Measurements from ENCODE around the gene SEC61B. TPM values are rescaled to one million over a fixed set of nuclear protein-coding genes. Genes with fewer than 3 reads are reported as not detected.

The SEC61B gene
- total RNA-seq, 3 donors from 2014 or later = 81.5 to 122 (median 81.7) TPM

GRCh38 chr9:99182356-99182755, 39.7 kb upstream of the SEC61B start:
- Histone ChIP-seq H3K4me1 (ENCODE audit: low read depth) (no peaks in the 10 kb centered on the region), H3K4me3 (no peak overlapping the region), H3K36me3 (ENCODE audit: low read depth) (no peaks in the 10 kb centered on the region), H3K9me3 (no peaks in the 10 kb centered on the region)
- TF ChIP-seq CTCF (IDR thresholded peaks at IDR 0.05) = no peak
- DNase-seq (no peak), ATAC-seq (no peak)
- intact Hi-C loops (cut with DNase I, micrococcal nuclease) = no loop called here

GRCh38 chr9:99183616-99184015, 38.5 kb upstream of the SEC61B start:
- H3K36me3 ChIP-seq (ENCODE audit: low read depth) = no peaks in the 10 kb centered on the region
- no peaks in the 10 kb centered on the region for H3K9me3 ChIP-seq
- H3K4me3 ChIP-seq = no peak overlapping the region
- DNase-seq = no peak
- no peaks in the 10 kb centered on the region for H3K4me1 ChIP-seq (ENCODE audit: low read depth)
- TF ChIP-seq CTCF (IDR thresholded peaks at IDR 0.05) = no peak
- intact Hi-C loops (cut with DNase I, micrococcal nuclease) = no loop called here
- ATAC-seq = no peak

- intact Hi-C loops (cut with DNase I, micrococcal nuclease) = no loop called here
- TF ChIP-seq CTCF (IDR thresholded peaks at IDR 0.05) = no peak
- H3K4me1 ChIP-seq (ENCODE audit: low read depth) = no peaks in the 10 kb centered on the region
- no peaks in the 10 kb centered on the region for H3K36me3 ChIP-seq (ENCODE audit: low read depth)
- peak in 2 of 3 donors; percentile 7 to 27 for DNase-seq
- no peaks in the 10 kb centered on the region for H3K9me3 ChIP-seq
- ATAC-seq = no peak
- H3K4me3 ChIP-seq = no peak overlapping the region
Observed at GRCh38 chr9:99184110-99184474, 38.0 kb upstream of the SEC61B start.

- no peaks in the 10 kb centered on the region for H3K9me3 ChIP-seq
- intact Hi-C loops (cut with DNase I, micrococcal nuclease) = no loop called here
- peak; percentile 85 for TF ChIP-seq CTCF (IDR thresholded peaks at IDR 0.05)
- H3K4me3 ChIP-seq = no peak overlapping the region
- peak; percentile 76 to 90 (median 83) for DNase-seq
- H3K4me1 ChIP-seq (ENCODE audit: low read depth) = no peaks in the 10 kb centered on the region
- ATAC-seq = peak; percentile 96
- no peaks in the 10 kb centered on the region for H3K36me3 ChIP-seq (ENCODE audit: low read depth)
Observed at GRCh38 chr9:99184475-99185347, 37.4 kb upstream of the SEC61B start.

- Histone ChIP-seq H3K4me3 (no peak overlapping the region), H3K4me1 (ENCODE audit: low read depth) (no peaks in the 10 kb centered on the region), H3K9me3 (no peaks in the 10 kb centered on the region), H3K36me3 (ENCODE audit: low read depth) (no peaks in the 10 kb centered on the region)
- intact Hi-C loops (cut with DNase I, micrococcal nuclease) = no loop called here
- no peak for TF ChIP-seq CTCF (IDR thresholded peaks at IDR 0.05)
- DNase-seq = no peak
- ATAC-seq = no peak
Observed at GRCh38 chr9:99185348-99185632, 36.8 kb upstream of the SEC61B start.

Measured in mucosa of descending colon (tissue), 3 donors.